GM12872 (cell line): ENCODE measurements around the gene PTPRE.

Experiments used
- TF ChIP-seq, protein P1 (sequence below): IDR thresholded peaks from 3 replicates; pipeline ENCODE4 v1.5.1; 2011; ENCODE audit warnings: low read depth, mild to moderate bottlenecking, low read length, moderate library complexity; ENCODE audit not compliant: insufficient read depth

The PTPRE gene

DNA sequence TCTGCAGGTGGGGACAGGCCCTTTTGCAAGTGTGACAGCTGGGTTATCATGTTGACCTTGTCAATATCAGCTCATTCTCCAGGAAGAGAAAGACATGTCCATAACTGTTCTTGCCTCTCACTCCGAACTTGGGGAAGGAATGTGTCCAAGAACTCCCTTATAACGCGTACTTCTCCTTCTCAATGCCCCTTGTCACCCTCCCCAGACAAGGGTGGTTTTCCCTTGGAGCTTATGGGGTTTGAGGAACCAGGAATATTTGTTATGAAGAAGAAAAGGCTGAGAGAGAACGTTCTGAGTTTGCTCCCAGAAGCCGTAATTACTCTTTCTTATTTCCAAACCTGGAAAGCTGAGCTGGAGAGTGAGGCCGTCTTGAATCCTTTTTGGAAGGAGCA is 141.9 kb downstream of the PTPRE start:
- TF ChIP-seq, protein P1, sequence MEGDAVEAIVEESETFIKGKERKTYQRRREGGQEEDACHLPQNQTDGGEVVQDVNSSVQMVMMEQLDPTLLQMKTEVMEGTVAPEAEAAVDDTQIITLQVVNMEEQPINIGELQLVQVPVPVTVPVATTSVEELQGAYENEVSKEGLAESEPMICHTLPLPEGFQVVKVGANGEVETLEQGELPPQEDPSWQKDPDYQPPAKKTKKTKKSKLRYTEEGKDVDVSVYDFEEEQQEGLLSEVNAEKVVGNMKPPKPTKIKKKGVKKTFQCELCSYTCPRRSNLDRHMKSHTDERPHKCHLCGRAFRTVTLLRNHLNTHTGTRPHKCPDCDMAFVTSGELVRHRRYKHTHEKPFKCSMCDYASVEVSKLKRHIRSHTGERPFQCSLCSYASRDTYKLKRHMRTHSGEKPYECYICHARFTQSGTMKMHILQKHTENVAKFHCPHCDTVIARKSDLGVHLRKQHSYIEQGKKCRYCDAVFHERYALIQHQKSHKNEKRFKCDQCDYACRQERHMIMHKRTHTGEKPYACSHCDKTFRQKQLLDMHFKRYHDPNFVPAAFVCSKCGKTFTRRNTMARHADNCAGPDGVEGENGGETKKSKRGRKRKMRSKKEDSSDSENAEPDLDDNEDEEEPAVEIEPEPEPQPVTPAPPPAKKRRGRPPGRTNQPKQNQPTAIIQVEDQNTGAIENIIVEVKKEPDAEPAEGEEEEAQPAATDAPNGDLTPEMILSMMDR: no peak

DNA sequence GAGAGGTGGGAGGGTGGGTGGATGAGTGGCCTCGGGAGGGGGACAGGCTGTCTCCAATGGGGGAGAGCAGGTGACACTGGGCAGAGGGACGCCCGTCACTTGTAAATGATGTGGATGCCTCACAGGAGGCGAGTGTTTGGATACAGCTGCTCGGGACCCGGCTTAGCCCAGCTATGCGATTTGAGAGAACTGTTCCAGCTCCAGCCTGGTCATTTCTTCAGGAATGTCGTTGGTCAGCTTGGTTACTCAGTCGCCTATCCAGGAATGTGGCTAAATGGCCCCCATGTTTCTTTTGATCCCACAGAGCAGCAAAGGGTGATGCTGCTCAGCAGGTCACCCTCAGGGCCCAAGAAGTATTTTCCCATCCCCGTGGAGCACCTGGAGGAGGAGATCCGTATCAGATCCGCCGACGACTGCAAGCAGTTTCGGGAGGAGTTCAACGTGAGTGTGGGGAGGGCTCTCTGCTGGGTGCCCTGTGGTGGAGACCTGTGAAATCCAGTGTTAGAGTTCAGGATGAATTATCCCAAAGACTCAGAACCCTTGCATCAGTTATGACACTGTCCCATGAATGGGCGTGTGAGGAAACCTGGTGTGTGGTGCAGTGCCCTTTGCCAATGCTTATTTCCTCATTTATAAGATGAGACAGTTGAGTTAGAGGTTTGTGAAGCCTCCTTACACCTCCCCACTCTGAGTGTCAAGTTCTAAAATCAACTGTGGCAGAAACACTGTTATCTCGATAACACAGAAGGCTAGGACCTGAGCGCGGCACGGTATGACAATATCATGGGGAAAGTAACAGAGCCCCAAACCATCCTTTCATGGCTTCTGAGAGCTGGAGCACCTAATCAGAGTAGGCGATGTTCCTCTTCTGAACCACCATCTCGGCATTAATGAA is 142.6 kb downstream of the PTPRE start:
- TF ChIP-seq, protein P1: no peak

DNA sequence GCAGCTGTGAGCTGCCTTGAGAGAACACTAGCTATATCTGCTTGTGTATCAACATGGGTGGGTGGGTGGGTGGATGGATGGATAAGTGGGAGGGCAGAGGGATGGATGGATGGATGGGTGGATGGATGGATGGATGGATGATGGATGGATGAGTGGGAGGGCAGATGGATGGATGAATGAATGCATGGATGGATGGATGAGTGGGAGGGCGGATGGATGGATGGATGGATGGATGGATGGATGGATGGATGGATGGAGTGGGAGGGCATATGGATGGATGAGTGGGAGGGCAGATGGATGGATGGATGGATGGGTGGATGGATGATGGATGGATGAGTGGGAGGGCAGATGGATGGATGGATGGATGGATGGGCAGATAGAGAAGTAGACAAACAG is 143.2 kb downstream of the PTPRE start:
- TF ChIP-seq, protein P1: no peak

DNA sequence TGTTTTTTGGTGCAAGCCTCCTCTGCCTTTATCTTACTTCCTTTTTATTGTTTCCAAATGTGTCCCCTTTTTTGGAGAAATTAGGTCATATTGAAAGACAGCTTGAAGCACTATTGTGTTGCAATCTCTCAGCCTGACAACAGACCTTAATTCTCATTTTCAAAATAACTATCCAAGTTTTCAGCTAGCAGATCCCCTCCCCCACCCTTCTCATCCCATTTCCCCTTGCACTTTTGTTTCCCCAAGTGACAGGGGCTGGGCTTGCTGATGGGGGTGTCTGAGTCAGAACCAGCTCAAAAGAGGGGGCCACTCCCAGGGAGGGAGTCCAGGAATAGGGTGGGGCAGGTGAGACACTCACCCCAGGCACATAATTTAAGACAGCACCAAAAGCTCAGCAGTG is 144.0 kb downstream of the PTPRE start:
- TF ChIP-seq, protein P1: no peak

DNA sequence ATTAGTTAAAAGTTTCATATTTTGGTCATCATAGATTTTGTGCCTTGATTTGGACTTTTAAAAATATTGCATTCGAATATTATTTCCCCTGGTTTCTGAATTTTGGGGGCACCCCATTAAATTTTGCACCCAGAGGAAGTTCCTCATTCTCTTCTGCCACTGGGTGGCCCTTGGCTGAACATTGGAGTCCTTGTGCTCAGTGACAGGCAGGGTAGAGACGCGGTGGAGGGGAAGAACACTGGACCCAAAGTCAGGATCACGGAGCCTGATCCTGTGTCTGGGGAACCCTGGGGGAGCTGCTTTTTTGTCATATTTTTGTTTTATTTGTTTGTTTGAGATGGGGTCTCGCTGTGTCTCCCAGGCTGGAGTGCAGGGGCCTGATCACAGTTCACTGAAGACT is 144.6 kb downstream of the PTPRE start:
- TF ChIP-seq, protein P1: no peak

DNA sequence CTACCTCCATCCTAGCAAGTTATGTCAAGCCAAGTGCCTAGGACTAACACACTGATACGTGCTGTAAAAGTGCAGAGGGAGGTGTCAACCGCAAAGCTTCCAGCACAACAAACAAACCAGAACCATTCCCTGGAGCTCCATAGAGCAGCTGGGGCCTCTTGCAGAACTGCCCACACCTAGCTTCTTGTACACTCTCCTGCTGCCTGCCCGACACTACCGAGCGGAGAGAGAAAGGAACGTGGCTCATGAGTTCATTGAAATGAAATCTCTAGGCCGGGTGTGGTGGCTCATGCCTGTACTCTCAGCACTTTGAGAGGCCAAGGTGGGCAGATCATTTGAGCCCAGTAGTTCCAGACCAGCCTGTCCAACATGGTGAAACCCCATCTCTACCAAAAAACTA is 145.8 kb downstream of the PTPRE start:
- TF ChIP-seq, protein P1: no peak

DNA sequence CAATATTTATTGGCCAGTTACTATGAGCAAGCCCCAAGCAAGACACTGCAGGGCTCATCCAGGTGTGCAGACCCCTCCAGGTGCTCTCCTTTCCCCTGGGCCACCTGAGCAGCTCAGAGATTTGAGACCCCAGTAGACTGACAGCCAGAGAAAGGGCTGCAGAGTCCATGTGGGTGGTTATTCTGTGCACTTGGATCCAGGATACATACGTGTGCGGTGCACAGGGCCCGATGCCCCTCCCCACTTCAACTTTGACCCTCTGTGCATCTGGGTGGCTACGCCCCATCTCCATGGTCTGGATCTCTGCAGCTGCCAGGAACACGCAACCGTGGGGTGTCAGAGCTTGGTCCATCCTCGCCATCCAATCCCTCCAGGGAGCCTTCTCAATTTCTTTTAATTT is 146.5 kb downstream of the PTPRE start:
- TF ChIP-seq, protein P1: no peak
